Measurements from ENCODE around the gene UTS2. TPM values are rescaled to one million over a fixed set of nuclear protein-coding genes. Genes with fewer than 3 reads are reported as not detected.

Gene UTS2
- total RNA-seq, 1 experiment from 2014 or later: not detected

GRCh38 chr1:7869136-7869920, 16.5 kb upstream of the UTS2 start:
- in situ Hi-C loops (cut with HindIII; ENCODE audit: low pct_unique_long_range_greater_than_20kb, low sequenced_read_pairs): no loop called here
- DNase-seq (ENCODE audit: low read depth, low spot score): no peak

- DNase-seq (ENCODE audit: low read depth, low spot score): no peak
These were observed 15.4 kb upstream of the UTS2 start for GRCh38 chr1:7868070-7868780.

GRCh38 chr1:7865978-7866377, 13.1 kb upstream of the UTS2 start:
- in situ Hi-C loops (cut with HindIII; ENCODE audit: low pct_unique_long_range_greater_than_20kb, low sequenced_read_pairs): no loop called here
- no peak for DNase-seq (ENCODE audit: low read depth, low spot score)

More at GRCh38 chr1:7868070-7868780, 15.4 kb upstream of the UTS2 start:
- in situ Hi-C loops (cut with HindIII; ENCODE audit: low pct_unique_long_range_greater_than_20kb, low sequenced_read_pairs): no loop called here

GRCh38 chr1:7863756-7864328, 11.0 kb upstream of the UTS2 start:
- DNase-seq (ENCODE audit: low read depth, low spot score): no peak
- in situ Hi-C loops (cut with HindIII; ENCODE audit: low pct_unique_long_range_greater_than_20kb, low sequenced_read_pairs): no loop called here

GRCh38 chr1:7862211-7863060, 9.6 kb upstream of the UTS2 start:
- in situ Hi-C loops (cut with HindIII; ENCODE audit: low pct_unique_long_range_greater_than_20kb, low sequenced_read_pairs): no loop called here
- no peak for DNase-seq (ENCODE audit: low read depth, low spot score)

GRCh38 chr1:7861452-7861851, 8.6 kb upstream of the UTS2 start:
- in situ Hi-C loops (cut with HindIII; ENCODE audit: low pct_unique_long_range_greater_than_20kb, low sequenced_read_pairs): no loop called here
- no peak for DNase-seq (ENCODE audit: low read depth, low spot score)

GRCh38 chr1:7860130-7860529, 7.3 kb upstream of the UTS2 start:
- in situ Hi-C loops (cut with HindIII; ENCODE audit: low pct_unique_long_range_greater_than_20kb, low sequenced_read_pairs): no loop called here
- no peak for DNase-seq (ENCODE audit: low read depth, low spot score)

- no peak for DNase-seq (ENCODE audit: low read depth, low spot score)
- in situ Hi-C loops (cut with HindIII; ENCODE audit: low pct_unique_long_range_greater_than_20kb, low sequenced_read_pairs): no loop called here
These were observed 6.5 kb upstream of the UTS2 start for GRCh38 chr1:7859406-7859805.

- in situ Hi-C loops (cut with HindIII; ENCODE audit: low pct_unique_long_range_greater_than_20kb, low sequenced_read_pairs): no loop called here
- no peak for DNase-seq (ENCODE audit: low read depth, low spot score)
These were observed 5.1 kb upstream of the UTS2 start for GRCh38 chr1:7857985-7858384.

GRCh38 chr1:7857000-7857399, 4.1 kb upstream of the UTS2 start:
- in situ Hi-C loops (cut with HindIII; ENCODE audit: low pct_unique_long_range_greater_than_20kb, low sequenced_read_pairs): no loop called here
- DNase-seq (ENCODE audit: low read depth, low spot score): no peak

- peak; percentile 5 for DNase-seq (ENCODE audit: low read depth, low spot score)
- in situ Hi-C loops (cut with HindIII; ENCODE audit: low pct_unique_long_range_greater_than_20kb, low sequenced_read_pairs): no loop called here
These were observed 3.5 kb upstream of the UTS2 start for GRCh38 chr1:7856345-7856744.

GRCh38 chr1:7853684-7854026, 790 bp upstream of the UTS2 start:
- in situ Hi-C loops (cut with HindIII; ENCODE audit: low pct_unique_long_range_greater_than_20kb, low sequenced_read_pairs): no loop called here
- no peak for DNase-seq (ENCODE audit: low read depth, low spot score)

- DNase-seq (ENCODE audit: low read depth, low spot score): no peak
- in situ Hi-C loops (cut with HindIII; ENCODE audit: low pct_unique_long_range_greater_than_20kb, low sequenced_read_pairs): no loop called here
These were observed 2.1 kb downstream of the UTS2 start for GRCh38 chr1:7850786-7851185.

- in situ Hi-C loops (cut with HindIII; ENCODE audit: low pct_unique_long_range_greater_than_20kb, low sequenced_read_pairs): no loop called here
- no peak for DNase-seq (ENCODE audit: low read depth, low spot score)
These were observed 5.3 kb downstream of the UTS2 start for GRCh38 chr1:7847599-7847998.

- in situ Hi-C loops (cut with HindIII; ENCODE audit: low pct_unique_long_range_greater_than_20kb, low sequenced_read_pairs): no loop called here
- DNase-seq (ENCODE audit: low read depth, low spot score): no peak
These were observed 6.2 kb downstream of the UTS2 start for GRCh38 chr1:7846656-7847055.

- no peak for DNase-seq (ENCODE audit: low read depth, low spot score)
- in situ Hi-C loops (cut with HindIII; ENCODE audit: low pct_unique_long_range_greater_than_20kb, low sequenced_read_pairs): no loop called here
These were observed 7.1 kb downstream of the UTS2 start for GRCh38 chr1:7845761-7846160.

- in situ Hi-C loops (cut with HindIII; ENCODE audit: low pct_unique_long_range_greater_than_20kb, low sequenced_read_pairs): no loop called here
These were observed 10.3 kb downstream of the UTS2 start for GRCh38 chr1:7842517-7842916.

GRCh38 chr1:7839526-7839925, 13.3 kb downstream of the UTS2 start:
- DNase-seq (ENCODE audit: low read depth, low spot score): no peak
- in situ Hi-C loops (cut with HindIII; ENCODE audit: low pct_unique_long_range_greater_than_20kb, low sequenced_read_pairs): no loop called here

More at GRCh38 chr1:7842517-7842916, 10.3 kb downstream of the UTS2 start:
- DNase-seq (ENCODE audit: low read depth, low spot score): no peak
